Neural cell (in vitro differentiated cells): ENCODE measurements around the gene DNM2. TPM values are rescaled to one million over a fixed set of nuclear protein-coding genes. Genes with fewer than 3 reads are reported as not detected.

ENCODE experiments used
- H2AFZ ChIP-seq: fragments of 200-600, 300-800 bp; sonication (generic), shearing (Covaris generic); 2 replicates; pipeline ENCODE4 v1.6.0; 2014; ENCODE audit warnings: low read depth, mild to moderate bottlenecking, antibody characterized with exemption, low read length, moderate library complexity
- H3F3A ChIP-seq: fragments of 200-600 bp; shearing (Covaris generic); 2 replicates; pipeline ENCODE4 v1.6.1; 2016; ENCODE audit warnings: mild to moderate bottlenecking, moderate library complexity, mixed read lengths, antibody characterized with exemption, low read length; ENCODE audit not compliant: insufficient read depth, poor library complexity, severe bottlenecking
- H3K27ac ChIP-seq: fragments of 200-600, 300-800 bp; sonication (generic), shearing (Covaris generic); 2 replicates; pipeline ENCODE4 v1.5.1; 2014; ENCODE audit warnings: mild to moderate bottlenecking, low read length, moderate library complexity
- H3K27me3 ChIP-seq: fragments of 300-800, 200-600 bp; sonication (generic), shearing (Covaris generic); 2 replicates; pipeline ENCODE4 v1.6.0; 2014; ENCODE audit warnings: mild to moderate bottlenecking, low read depth, low read length, moderate library complexity; ENCODE audit not compliant: insufficient read depth
- H3K36me3 ChIP-seq: fragments of 300-800, 200-600 bp; sonication (generic), shearing (Covaris generic); 2 replicates; pipeline ENCODE4 v1.5.1; 2014; ENCODE audit warnings: mild to moderate bottlenecking, antibody characterized with exemption, low read length, moderate library complexity; ENCODE audit not compliant: insufficient read depth
- H3K4me2 ChIP-seq: fragments of 300-800, 200-600 bp; sonication (generic), shearing (Covaris generic); 2 replicates; pipeline ENCODE4 v1.6.0; 2014; ENCODE audit warnings: mild to moderate bottlenecking, low read length
- H3K4me3 ChIP-seq: fragments of 300-800, 200-600 bp; sonication (generic), shearing (Covaris generic); 2 replicates; pipeline ENCODE4 v1.5.1; 2014; ENCODE audit warnings: mild to moderate bottlenecking, low read length, moderate library complexity
- H3K79me2 ChIP-seq: fragments of 200-600 bp; shearing (Covaris generic); replicated peaks from 2 replicates; pipeline ENCODE4 v1.6.0; 2014; ENCODE audit warnings: mild to moderate bottlenecking, low read length, moderate library complexity; ENCODE audit not compliant: insufficient read depth
- H3K9ac ChIP-seq: fragments of 300-800, 200-600 bp; sonication (generic), shearing (Covaris generic); 2 replicates; pipeline ENCODE4 v1.6.1; 2016; ENCODE audit warnings: mild to moderate bottlenecking, low read length, mixed read lengths
- H3K9me2 ChIP-seq: fragments of 200-600 bp; shearing (Covaris generic); 2 replicates; pipeline ENCODE4 v1.6.1; 2016; ENCODE audit warnings: mild to moderate bottlenecking, low read length, mixed read lengths; ENCODE audit not compliant: insufficient read depth
- H3K9me3 ChIP-seq: fragments of 200-600, 300-800 bp; sonication (generic), shearing (Covaris generic); 2 replicates; pipeline ENCODE4 v1.6.1; 2016; ENCODE audit warnings: mild to moderate bottlenecking, mixed run types, low read length, moderate library complexity, mixed read lengths
- H4K20me1 ChIP-seq: fragments of 200-600 bp; shearing (Covaris generic); 2 replicates; pipeline ENCODE4 v1.6.1; 2016; ENCODE audit warnings: mild to moderate bottlenecking, mixed run types; ENCODE audit not compliant: insufficient read depth
- EP300 ChIP-seq: fragments of 450-650 bp; conservative IDR thresholded peaks from 2 replicates; pipeline ENCODE4 v1.6.1; 2014; ENCODE audit warnings: antibody characterized with exemption, mild to moderate bottlenecking, moderate library complexity; ENCODE audit not compliant: poor library complexity, severe bottlenecking
- EZH2 ChIP-seq: fragments of 200-600, 300-800 bp; shearing (Covaris generic), sonication (generic); IDR thresholded peaks from 2 replicates; pipeline ENCODE4 v1.6.1; 2014; ENCODE audit warnings: antibody characterized with exemption, low read length, borderline replicate concordance, mild to moderate bottlenecking; ENCODE audit not compliant: insufficient read depth, poor library complexity, severe bottlenecking
- MXI1 ChIP-seq: fragments of 450-650 bp; conservative IDR thresholded peaks from 2 replicates; pipeline ENCODE4 v1.6.1; 2014; ENCODE audit warnings: antibody characterized with exemption, mild to moderate bottlenecking; ENCODE audit not compliant: poor library complexity, severe bottlenecking
- POLR2AphosphoS5 ChIP-seq: IDR thresholded peaks from 2 replicates; pipeline ENCODE4 v1.6.1; 2012
- RAD21 ChIP-seq: fragments of 450-650 bp; conservative IDR thresholded peaks from 2 replicates; pipeline ENCODE4 v1.6.1; 2014; ENCODE audit warnings: antibody characterized with exemption, mild to moderate bottlenecking, moderate library complexity
- SMC3 ChIP-seq: fragments of 450-650 bp; conservative IDR thresholded peaks from 2 replicates; pipeline ENCODE4 v1.6.1; 2014; ENCODE audit warnings: antibody characterized with exemption, mild to moderate bottlenecking, moderate library complexity; ENCODE audit not compliant: poor library complexity
- TAF1 ChIP-seq: IDR thresholded peaks from 2 replicates; pipeline ENCODE4 v1.6.1; 2012; ENCODE audit warnings: low read depth
- polyA plus RNA-seq: library from polyadenylated mRNA; depleted of rRNA; stranded (reverse); fragments of >200 nt; gene quantifications from 2 replicates; pipeline ENCODE4 v1.2.3, GENCODE V29; 2014
- TF ChIP-seq, protein P1 (sequence below): fragments of 450-650 bp; IDR thresholded peaks from 2 replicates; pipeline ENCODE4 v1.5.1; 2014; ENCODE audit warnings: antibody characterized with exemption, mild to moderate bottlenecking, moderate library complexity; ENCODE audit not compliant: poor library complexity, severe bottlenecking
- TF ChIP-seq, protein P2 (sequence below): IDR thresholded peaks from 2 replicates; pipeline ENCODE4 v1.6.1; 2012; ENCODE audit warnings: borderline replicate concordance

DNM2 gene
- polyA plus RNA-seq, 1 donor from 2014 or later, result 31.4 TPM

DNA sequence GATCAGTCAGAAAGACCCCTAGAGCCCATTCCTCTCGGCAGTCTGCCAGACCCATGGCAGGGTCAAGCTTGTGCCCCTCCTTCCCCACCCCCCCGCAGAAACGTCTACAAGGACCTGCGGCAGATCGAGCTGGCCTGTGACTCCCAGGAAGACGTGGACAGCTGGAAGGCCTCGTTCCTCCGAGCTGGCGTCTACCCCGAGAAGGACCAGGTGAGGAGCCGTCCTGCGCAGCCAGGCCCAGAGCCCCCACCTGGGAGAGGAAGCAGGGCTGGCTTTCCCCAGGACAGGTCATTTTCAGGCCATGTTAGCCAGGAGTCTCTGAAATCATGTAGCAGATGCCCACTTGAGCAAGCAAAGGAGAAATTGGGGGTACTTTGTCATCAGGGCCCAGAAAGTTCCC is 105.8 kb downstream of the DNM2 start:
- no peak overlapping the region for H3K4me3 ChIP-seq
- no peaks in the 10 kb centered on the region for H3K9me3 ChIP-seq
- peaks cover 4% of the 10 kb centered on the region for H3K36me3 ChIP-seq
- H3K27ac ChIP-seq, result no peak overlapping the region
- no peaks in the 10 kb centered on the region for H3K79me2 ChIP-seq
- no peak overlapping the region for H2AFZ ChIP-seq
- H3K27me3 ChIP-seq, result no peaks in the 10 kb centered on the region
- TF ChIP-seq, protein P1, sequence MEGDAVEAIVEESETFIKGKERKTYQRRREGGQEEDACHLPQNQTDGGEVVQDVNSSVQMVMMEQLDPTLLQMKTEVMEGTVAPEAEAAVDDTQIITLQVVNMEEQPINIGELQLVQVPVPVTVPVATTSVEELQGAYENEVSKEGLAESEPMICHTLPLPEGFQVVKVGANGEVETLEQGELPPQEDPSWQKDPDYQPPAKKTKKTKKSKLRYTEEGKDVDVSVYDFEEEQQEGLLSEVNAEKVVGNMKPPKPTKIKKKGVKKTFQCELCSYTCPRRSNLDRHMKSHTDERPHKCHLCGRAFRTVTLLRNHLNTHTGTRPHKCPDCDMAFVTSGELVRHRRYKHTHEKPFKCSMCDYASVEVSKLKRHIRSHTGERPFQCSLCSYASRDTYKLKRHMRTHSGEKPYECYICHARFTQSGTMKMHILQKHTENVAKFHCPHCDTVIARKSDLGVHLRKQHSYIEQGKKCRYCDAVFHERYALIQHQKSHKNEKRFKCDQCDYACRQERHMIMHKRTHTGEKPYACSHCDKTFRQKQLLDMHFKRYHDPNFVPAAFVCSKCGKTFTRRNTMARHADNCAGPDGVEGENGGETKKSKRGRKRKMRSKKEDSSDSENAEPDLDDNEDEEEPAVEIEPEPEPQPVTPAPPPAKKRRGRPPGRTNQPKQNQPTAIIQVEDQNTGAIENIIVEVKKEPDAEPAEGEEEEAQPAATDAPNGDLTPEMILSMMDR, result no peak
- no peak for TF ChIP-seq SMC3
- no peak for TF ChIP-seq EP300
- no peak for TF ChIP-seq RAD21
- no peak for TF ChIP-seq MXI1
- no peak for TF ChIP-seq POLR2AphosphoS5
- TF ChIP-seq TAF1, result no peak
- no peak for TF ChIP-seq EZH2
- TF ChIP-seq, protein P2, sequence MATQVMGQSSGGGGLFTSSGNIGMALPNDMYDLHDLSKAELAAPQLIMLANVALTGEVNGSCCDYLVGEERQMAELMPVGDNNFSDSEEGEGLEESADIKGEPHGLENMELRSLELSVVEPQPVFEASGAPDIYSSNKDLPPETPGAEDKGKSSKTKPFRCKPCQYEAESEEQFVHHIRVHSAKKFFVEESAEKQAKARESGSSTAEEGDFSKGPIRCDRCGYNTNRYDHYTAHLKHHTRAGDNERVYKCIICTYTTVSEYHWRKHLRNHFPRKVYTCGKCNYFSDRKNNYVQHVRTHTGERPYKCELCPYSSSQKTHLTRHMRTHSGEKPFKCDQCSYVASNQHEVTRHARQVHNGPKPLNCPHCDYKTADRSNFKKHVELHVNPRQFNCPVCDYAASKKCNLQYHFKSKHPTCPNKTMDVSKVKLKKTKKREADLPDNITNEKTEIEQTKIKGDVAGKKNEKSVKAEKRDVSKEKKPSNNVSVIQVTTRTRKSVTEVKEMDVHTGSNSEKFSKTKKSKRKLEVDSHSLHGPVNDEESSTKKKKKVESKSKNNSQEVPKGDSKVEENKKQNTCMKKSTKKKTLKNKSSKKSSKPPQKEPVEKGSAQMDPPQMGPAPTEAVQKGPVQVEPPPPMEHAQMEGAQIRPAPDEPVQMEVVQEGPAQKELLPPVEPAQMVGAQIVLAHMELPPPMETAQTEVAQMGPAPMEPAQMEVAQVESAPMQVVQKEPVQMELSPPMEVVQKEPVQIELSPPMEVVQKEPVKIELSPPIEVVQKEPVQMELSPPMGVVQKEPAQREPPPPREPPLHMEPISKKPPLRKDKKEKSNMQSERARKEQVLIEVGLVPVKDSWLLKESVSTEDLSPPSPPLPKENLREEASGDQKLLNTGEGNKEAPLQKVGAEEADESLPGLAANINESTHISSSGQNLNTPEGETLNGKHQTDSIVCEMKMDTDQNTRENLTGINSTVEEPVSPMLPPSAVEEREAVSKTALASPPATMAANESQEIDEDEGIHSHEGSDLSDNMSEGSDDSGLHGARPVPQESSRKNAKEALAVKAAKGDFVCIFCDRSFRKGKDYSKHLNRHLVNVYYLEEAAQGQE, result no peak
- no peak overlapping the region for H3K4me2 ChIP-seq
- H3K9ac ChIP-seq, result no peak overlapping the region
- H3K9me2 ChIP-seq, result no peaks in the 10 kb centered on the region
- H4K20me1 ChIP-seq, result no peaks in the 10 kb centered on the region
- no peaks in the 10 kb centered on the region for H3F3A ChIP-seq

DNA sequence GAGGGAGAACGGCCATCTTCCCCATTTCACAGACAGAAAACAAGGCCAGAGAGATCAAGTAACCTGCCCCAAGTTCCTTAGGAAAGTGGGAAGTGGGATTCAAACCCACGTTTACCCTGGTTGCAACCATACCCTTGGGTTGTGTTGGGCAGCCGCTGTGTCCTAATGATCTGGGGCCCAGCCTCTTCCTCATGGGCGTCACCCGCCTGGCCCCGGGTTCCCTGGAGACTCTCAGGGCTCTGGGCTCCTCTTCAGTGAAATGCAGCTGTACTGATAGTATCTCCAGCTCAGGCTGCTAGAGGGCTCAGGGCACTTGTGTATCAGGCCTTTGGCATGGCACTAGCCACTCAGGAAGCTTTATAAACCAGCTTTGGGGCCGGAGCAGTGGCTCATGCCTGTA is 108.4 kb downstream of the DNM2 start:
- H2AFZ ChIP-seq, result no peak overlapping the region
- no peak overlapping the region for H3K4me2 ChIP-seq
- H3K79me2 ChIP-seq, result no peaks in the 10 kb centered on the region
- H3K27ac ChIP-seq, result no peak overlapping the region
- no peaks in the 10 kb centered on the region for H3K9me3 ChIP-seq
- no peaks in the 10 kb centered on the region for H3F3A ChIP-seq
- H3K27me3 ChIP-seq, result no peaks in the 10 kb centered on the region
- no peaks in the 10 kb centered on the region for H3K9me2 ChIP-seq
- H3K36me3 ChIP-seq, result peaks cover under 1% of the 10 kb centered on the region
- TF ChIP-seq EZH2, result no peak
- no peak for TF ChIP-seq TAF1
- TF ChIP-seq, protein P2, result no peak
- no peak for TF ChIP-seq EP300
- TF ChIP-seq SMC3, result no peak
- TF ChIP-seq, protein P1, result no peak
- TF ChIP-seq RAD21, result no peak
- TF ChIP-seq MXI1, result no peak
- no peak for TF ChIP-seq POLR2AphosphoS5
- H3K9ac ChIP-seq, result no peak overlapping the region
- no peaks in the 10 kb centered on the region for H4K20me1 ChIP-seq
- H3K4me3 ChIP-seq, result no peak overlapping the region
